ENCODE results near the gene CLEC10A.

CLEC10A gene

DNA sequence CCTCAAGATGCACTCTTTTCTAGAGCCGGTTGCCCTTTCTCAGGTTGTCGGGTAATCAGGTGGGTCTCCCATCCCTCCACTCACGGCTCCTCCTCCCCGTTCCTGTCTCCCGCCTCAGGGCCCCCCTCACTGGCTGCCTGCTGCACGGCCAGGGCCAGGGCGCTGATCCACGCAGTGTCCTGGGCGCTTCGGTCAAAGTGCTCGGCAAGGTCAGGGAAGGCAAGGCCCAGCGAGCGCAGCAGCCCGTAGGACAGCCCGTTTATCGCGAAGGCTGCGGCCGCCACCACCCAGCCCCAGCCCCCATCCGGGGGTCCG is 36.9 kb downstream of the CLEC10A start:
- TF ChIP-seq POLR2A (IDR thresholded peaks at IDR 0.05; ENCODE audit: low read depth, low read length) (no peak), TAF1 (IDR thresholded peaks at IDR 0.05; ENCODE audit: borderline replicate concordance, low read depth, low read length) (no peak), POLR2AphosphoS5 (IDR thresholded peaks at IDR 0.05; ENCODE audit: low read depth, low read length) (no peak)
- FAIRE-seq (no peak), DNase-seq (ENCODE audit: insufficient read length) (no peak)

DNA sequence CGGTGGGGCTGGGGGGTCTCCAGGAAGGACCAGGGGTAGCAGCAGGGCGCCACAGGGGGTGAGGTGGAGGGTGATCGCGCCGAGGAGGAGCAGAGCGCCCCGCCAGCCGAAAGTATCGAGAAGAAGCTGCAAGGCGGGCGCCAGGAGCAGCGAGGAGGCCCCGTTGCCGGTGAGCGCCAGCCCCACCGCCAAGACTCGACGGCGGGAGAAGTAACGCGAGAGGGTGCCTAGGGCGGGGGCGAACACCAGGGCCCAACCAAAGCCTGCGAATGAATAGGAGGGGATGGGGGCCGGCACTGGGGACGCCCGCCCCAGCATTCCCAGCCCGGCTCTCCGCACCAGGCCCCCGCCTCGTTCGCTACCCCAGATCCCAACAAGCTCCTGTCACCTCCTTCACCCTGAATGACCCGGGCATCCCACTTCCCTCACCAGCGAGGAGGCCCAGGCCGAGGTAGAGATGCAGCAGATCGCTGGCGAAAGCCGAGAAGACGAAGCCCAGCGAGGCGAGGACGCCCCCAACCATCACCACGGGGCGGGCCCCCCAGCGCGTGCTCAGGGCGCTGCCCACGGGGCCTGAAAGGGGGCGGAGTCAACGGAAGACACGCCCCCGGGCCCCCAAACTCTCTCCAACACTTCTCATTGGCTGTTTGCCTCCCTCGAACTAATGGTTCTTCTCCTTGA is 37.4 kb downstream of the CLEC10A start:
- TF ChIP-seq TAF1 (IDR thresholded peaks at IDR 0.05; ENCODE audit: borderline replicate concordance, low read depth, low read length) (no peak), POLR2AphosphoS5 (IDR thresholded peaks at IDR 0.05; ENCODE audit: low read depth, low read length) (peak; percentile 19; the same call in 1 of the 2 replicates), POLR2A (IDR thresholded peaks at IDR 0.05; ENCODE audit: low read depth, low read length) (peak; percentile 37; the same call in 1 of the 2 replicates)
- FAIRE-seq (peak; percentile 61), DNase-seq (ENCODE audit: insufficient read length) (no peak)

- FAIRE-seq: peak; percentile 21
- DNase-seq (ENCODE audit: insufficient read length): no peak
- TF ChIP-seq POLR2A (IDR thresholded peaks at IDR 0.05; ENCODE audit: low read depth, low read length) (no peak), POLR2AphosphoS5 (IDR thresholded peaks at IDR 0.05; ENCODE audit: low read depth, low read length) (no peak), TAF1 (IDR thresholded peaks at IDR 0.05; ENCODE audit: borderline replicate concordance, low read depth, low read length) (no peak)
Observed at GRCh38 chr17:7041607-7042500, 38.2 kb downstream of the CLEC10A start.

- no peak for TF ChIP-seq POLR2AphosphoS5 (IDR thresholded peaks at IDR 0.05; ENCODE audit: low read depth, low read length)
- TF ChIP-seq POLR2A (IDR thresholded peaks at IDR 0.05; ENCODE audit: low read depth, low read length): no peak
- TF ChIP-seq TAF1 (IDR thresholded peaks at IDR 0.05; ENCODE audit: borderline replicate concordance, low read depth, low read length): no peak
- FAIRE-seq (no peak), DNase-seq (ENCODE audit: insufficient read length) (no peak)
Observed at GRCh38 chr17:7039832-7040231, 40.2 kb downstream of the CLEC10A start.

DNA sequence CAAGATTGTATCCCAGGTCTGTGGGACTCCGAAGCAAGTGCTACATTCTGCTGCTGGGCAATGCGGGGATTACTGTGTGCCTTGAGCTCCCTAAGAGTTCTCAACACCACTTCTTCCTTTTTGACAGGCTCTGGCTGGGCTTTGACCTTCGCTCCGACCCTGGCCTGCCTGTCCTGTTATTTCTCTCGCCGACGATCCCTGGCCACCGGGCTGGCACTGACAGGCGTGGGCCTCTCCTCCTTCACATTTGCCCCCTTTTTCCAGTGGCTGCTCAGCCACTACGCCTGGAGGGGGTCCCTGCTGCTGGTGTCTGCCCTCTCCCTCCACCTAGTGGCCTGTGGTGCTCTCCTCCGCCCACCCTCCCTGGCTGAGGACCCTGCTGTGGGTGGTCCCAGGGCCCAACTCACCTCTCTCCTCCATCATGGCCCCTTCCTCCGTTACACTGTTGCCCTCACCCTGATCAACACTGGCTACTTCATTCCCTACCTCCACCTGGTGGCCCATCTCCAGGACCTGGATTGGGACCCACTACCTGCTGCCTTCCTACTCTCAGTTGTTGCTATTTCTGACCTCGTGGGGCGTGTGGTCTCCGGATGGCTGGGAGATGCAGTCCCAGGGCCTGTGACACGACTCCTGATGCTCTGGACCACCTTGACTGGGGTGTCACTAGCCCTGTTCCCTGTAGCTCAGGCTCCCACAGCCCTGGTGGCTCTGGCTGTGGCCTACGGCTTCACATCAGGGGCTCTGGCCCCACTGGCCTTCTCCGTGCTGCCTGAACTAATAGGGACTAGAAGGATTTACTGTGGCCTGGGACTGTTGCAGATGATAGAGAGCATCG is 41.8 kb downstream of the CLEC10A start:
- FAIRE-seq: no peak
- no peak for DNase-seq (ENCODE audit: insufficient read length)
- no peak for TF ChIP-seq TAF1 (IDR thresholded peaks at IDR 0.05; ENCODE audit: borderline replicate concordance, low read depth, low read length)
- no peak for TF ChIP-seq POLR2A (IDR thresholded peaks at IDR 0.05; ENCODE audit: low read depth, low read length)
- TF ChIP-seq POLR2AphosphoS5 (IDR thresholded peaks at IDR 0.05; ENCODE audit: low read depth, low read length): no peak

DNA sequence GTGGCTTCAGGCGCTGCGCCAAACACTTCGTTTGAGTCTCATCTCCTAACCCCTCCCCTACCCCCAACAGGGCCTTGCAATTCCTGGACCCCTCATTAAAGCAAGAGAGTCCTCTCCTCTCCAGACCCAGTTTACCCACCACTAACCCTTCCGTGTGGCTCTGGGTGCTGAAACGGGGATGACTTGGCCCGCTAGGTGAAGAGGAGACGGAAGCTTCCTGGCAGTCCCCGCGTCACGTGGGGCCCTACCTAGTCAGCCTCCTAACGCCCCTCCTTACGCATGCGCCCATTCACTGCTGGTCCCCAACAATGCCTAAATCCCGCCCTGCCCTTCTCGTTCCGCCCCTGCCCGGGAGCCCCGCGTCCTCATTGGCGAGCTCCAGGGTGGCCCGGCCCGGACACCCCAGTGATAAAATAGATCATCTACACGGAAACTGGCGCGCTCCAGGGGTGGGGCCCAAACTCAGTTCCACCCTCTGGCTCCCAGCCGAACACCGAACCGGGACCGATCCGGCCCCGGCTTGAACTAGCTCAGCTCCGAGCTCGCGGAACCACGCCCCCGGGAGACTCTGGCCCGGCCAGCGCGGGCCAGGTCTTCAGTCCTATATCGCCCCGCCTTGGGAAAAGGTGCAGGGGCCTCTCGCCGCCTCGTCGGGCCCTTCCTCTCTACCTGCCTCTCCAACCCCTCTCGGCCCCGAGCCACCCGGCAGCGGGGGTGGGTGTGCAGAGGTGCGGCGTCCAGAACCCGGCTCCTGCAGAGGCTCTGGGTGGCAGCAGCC is 44.3 kb downstream of the CLEC10A start, which contains the start of gene SLC16A13:
Gene SLC16A13, plus strand, starts transcription at position 425 of the 778 bp plus-strand sequence. CDS start 368 bp downstream, outside the sequence.
- peak; percentile 68; the same call in 1 of the 2 replicates for TF ChIP-seq TAF1 (IDR thresholded peaks at IDR 0.05; ENCODE audit: borderline replicate concordance, low read depth, low read length)
- peak; percentile 97 for TF ChIP-seq POLR2A (IDR thresholded peaks at IDR 0.05; ENCODE audit: low read depth, low read length)
- TF ChIP-seq POLR2AphosphoS5 (IDR thresholded peaks at IDR 0.05; ENCODE audit: low read depth, low read length): peak; percentile 97
- peak; percentile 100 for DNase-seq (ENCODE audit: insufficient read length)
- FAIRE-seq: peak; percentile 100

DNA sequence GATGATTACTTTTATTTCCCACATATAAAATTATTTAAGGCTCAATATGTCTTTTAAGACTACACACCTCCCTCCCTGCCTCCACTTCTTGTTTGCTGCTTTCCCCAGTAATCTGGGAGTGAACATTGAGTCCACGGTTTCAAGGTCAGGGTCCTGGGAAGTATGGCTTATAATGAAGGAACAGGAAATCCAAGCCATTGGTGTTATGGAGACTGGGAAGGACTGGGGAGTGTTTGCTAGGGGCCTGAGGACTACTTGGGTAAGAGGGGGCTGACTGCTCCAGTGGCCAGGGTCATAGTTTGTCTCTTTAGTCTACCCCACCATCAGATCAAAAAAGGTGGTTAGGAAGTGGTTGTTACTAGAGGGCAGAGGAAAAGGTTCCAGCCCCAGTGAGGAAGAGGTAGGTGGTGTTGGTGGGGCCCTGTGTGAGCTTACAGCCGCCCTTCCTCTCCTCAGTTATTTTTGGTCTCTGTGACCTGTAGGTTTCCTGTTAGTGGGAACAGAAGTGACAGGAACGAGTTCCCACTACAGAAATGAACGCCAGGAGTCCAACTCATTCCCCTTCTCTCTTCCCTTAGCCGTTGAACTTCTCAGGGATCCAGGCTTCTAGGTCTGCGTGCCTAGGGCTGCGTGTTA is 45.0 kb downstream of the CLEC10A start:
- FAIRE-seq (no peak), DNase-seq (ENCODE audit: insufficient read length) (no peak)
- TF ChIP-seq POLR2AphosphoS5 (IDR thresholded peaks at IDR 0.05; ENCODE audit: low read depth, low read length) (no peak), TAF1 (IDR thresholded peaks at IDR 0.05; ENCODE audit: borderline replicate concordance, low read depth, low read length) (no peak), POLR2A (IDR thresholded peaks at IDR 0.05; ENCODE audit: low read depth, low read length) (no peak)

GRCh38 chr17:7029659-7030058 is 50.4 kb downstream of the CLEC10A start:
- FAIRE-seq: peak; percentile 85
- TF ChIP-seq TAF1 (IDR thresholded peaks at IDR 0.05; ENCODE audit: borderline replicate concordance, low read depth, low read length) (no peak), POLR2A (IDR thresholded peaks at IDR 0.05; ENCODE audit: low read depth, low read length) (no peak), POLR2AphosphoS5 (IDR thresholded peaks at IDR 0.05; ENCODE audit: low read depth, low read length) (no peak)
- no peak for DNase-seq (ENCODE audit: insufficient read length)

DNA sequence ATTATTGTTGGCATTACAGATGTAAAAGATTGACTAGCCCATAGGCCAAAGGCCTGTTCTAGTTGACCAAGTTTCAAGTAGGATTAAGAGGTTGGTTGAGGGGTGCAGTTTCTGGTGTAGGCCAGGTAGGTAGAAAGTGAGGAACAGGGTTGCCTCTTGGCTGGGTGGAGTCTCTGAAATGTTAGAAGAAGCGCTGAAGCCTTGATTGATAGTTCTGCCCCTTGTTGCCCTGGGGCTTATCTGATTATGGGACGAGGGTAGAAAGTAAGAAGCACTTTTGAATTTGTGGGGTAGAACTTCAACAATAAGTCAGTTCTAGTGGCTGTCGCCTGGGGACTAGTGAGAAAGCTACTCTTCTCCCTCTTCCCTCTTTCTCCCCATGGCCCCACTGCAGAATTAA is 51.0 kb downstream of the CLEC10A start:
- no peak for FAIRE-seq
- TF ChIP-seq POLR2A (IDR thresholded peaks at IDR 0.05; ENCODE audit: low read depth, low read length): no peak
- TF ChIP-seq TAF1 (IDR thresholded peaks at IDR 0.05; ENCODE audit: borderline replicate concordance, low read depth, low read length): no peak
- no peak for TF ChIP-seq POLR2AphosphoS5 (IDR thresholded peaks at IDR 0.05; ENCODE audit: low read depth, low read length)

GRCh38 chr17:7027335-7027734 is 52.7 kb downstream of the CLEC10A start:
- no peak for TF ChIP-seq POLR2A (IDR thresholded peaks at IDR 0.05; ENCODE audit: low read depth, low read length)
- TF ChIP-seq TAF1 (IDR thresholded peaks at IDR 0.05; ENCODE audit: borderline replicate concordance, low read depth, low read length): no peak
- TF ChIP-seq POLR2AphosphoS5 (IDR thresholded peaks at IDR 0.05; ENCODE audit: low read depth, low read length): no peak
- no peak for FAIRE-seq

More for the DNA sequence above, 51.0 kb downstream of the CLEC10A start:
- DNase-seq (ENCODE audit: insufficient read length): no peak

More at GRCh38 chr17:7027335-7027734, 52.7 kb downstream of the CLEC10A start:
- no peak for DNase-seq (ENCODE audit: insufficient read length)
